Endothelial cell of umbilical vein (primary cell): ENCODE results near the gene BAX.

Experiments
- GATA2 ChIP-seq: IDR thresholded peaks from 2 replicates; pipeline ENCODE4 v1.7.0; 2011; ENCODE audit warnings: low read depth, mild to moderate bottlenecking, moderate library complexity, mixed read lengths, low read length; ENCODE audit not compliant: insufficient read length, insufficient read depth
- TF ChIP-seq, protein P1 (sequence below), 2 donors: IDR thresholded peaks; 1 replicate in 1 of 2; 2 replicates in 1 of 2; pipeline ENCODE4 v1.5.1; 2011; ENCODE audit warnings: low read length in 2 of 2, mild to moderate bottlenecking in 2 of 2, moderate library complexity in 2 of 2, control low read depth in 1 of 2, inconsistent platforms in 1 of 2, low read depth in 1 of 2; ENCODE audit not compliant: insufficient read depth in 1 of 2; ENCODE audit errors: extremely low read depth in 1 of 2

DNA sequence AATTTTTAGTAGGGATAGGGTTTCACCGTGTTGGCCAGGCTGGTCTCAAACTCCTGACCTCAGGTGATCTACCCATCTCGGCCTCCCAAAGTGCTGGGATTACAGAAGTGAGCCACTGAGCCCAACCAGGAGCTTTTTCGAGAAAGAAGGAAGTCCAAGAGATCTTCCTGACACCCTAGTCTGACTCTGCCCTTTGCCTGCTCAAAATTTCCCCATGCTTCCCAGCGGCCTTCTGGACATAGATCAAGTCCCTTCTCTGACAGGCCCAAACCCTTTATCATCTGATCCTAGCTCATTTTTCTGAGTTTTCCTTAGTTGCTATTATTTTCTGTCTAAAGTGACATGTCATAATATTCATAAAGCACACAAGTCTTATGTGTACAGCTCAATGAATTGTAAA lies 1.5 kb upstream of the BAX start:
- TF ChIP-seq GATA2, result no peak
- TF ChIP-seq, protein P1, sequence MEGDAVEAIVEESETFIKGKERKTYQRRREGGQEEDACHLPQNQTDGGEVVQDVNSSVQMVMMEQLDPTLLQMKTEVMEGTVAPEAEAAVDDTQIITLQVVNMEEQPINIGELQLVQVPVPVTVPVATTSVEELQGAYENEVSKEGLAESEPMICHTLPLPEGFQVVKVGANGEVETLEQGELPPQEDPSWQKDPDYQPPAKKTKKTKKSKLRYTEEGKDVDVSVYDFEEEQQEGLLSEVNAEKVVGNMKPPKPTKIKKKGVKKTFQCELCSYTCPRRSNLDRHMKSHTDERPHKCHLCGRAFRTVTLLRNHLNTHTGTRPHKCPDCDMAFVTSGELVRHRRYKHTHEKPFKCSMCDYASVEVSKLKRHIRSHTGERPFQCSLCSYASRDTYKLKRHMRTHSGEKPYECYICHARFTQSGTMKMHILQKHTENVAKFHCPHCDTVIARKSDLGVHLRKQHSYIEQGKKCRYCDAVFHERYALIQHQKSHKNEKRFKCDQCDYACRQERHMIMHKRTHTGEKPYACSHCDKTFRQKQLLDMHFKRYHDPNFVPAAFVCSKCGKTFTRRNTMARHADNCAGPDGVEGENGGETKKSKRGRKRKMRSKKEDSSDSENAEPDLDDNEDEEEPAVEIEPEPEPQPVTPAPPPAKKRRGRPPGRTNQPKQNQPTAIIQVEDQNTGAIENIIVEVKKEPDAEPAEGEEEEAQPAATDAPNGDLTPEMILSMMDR (IDR thresholded peaks at IDR 0.05; ENCODE audit: extremely low read depth in 1 of 2, insufficient read depth in 1 of 2, low read depth in 1 of 2, low read length in 2 of 2), result no peak
